ENCODE data around the gene HOXB3. TPM values are rescaled to one million over a fixed set of nuclear protein-coding genes. Genes with fewer than 3 reads are reported as not detected.

HOXB3 gene
- total RNA-seq, 2 donors from 2014 or later = 3.1 to 5.4 TPM

DNA sequence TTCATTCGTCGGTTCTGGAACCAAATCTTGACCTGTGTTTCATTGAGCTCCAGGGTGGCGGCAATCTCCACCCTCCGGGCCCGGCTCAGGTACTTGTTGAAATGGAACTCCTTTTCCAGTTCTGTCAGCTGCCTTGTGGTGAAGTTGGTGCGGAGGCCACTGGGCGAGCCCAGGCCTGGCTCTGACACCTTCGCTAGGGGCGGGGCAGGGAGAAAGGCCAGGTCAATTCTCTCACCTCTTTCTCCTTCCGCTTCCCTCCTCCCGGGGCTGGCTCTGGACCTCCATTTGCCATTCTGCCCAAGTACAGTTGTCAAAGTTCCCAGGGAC lies 60.4 kb downstream of the HOXB3 start:
- Mint-ChIP-seq H3K36me3 (ENCODE audit: low read depth) (no peaks in the 10 kb centered on the region), H3K27me3 (peaks cover 16% of the 10 kb centered on the region), H3K4me3 (no peak overlapping the region), H3K9me3 (no peaks in the 10 kb centered on the region), H3K27ac (no peak overlapping the region), H3K4me1 (no peaks in the 10 kb centered on the region)
- ATAC-seq (replicated peaks) = no peak

DNA sequence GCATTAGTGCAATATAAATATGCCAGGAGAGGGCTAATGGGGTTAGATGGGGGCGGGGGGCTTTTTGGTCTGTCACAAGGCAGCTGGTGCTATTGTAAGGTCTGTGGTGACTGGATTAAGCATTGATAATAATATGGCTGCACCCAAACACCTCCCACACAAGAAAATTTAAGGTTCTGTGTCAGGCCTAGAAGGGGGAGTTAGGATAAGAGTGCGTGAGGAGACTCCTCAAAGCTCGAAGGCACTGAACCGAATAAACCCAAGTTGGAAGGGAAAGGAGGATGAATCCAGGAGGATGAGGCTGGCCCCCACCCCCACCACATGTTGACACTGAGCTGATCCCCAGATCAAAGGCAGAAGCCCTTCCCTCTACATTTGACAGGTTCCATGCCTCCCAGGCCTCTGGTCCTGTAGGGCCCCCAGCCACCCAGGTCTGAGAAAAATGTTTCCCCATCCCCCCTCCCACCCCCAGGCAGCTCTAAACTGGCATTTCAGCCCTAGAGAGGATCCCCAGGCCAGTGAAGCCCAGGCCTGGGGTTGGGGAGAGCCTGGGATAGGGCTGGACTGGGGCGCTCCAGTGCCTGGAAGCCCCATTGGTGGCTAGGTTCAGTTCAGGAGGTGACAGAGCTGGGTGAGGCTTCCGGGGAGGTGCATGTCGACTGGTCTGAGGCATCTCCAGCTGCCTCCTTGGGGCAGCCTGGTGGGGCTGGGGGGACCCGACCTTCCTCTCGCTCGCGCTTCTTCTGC lies 60.9 kb downstream of the HOXB3 start:
- Mint-ChIP-seq H3K36me3 (ENCODE audit: low read depth) (no peaks in the 10 kb centered on the region), H3K27me3 (peaks cover 18% of the 10 kb centered on the region), H3K9me3 (no peaks in the 10 kb centered on the region), H3K4me3 (no peak overlapping the region), H3K4me1 (no peaks in the 10 kb centered on the region), H3K27ac (no peak overlapping the region)
- ATAC-seq (replicated peaks) = no peak

DNA sequence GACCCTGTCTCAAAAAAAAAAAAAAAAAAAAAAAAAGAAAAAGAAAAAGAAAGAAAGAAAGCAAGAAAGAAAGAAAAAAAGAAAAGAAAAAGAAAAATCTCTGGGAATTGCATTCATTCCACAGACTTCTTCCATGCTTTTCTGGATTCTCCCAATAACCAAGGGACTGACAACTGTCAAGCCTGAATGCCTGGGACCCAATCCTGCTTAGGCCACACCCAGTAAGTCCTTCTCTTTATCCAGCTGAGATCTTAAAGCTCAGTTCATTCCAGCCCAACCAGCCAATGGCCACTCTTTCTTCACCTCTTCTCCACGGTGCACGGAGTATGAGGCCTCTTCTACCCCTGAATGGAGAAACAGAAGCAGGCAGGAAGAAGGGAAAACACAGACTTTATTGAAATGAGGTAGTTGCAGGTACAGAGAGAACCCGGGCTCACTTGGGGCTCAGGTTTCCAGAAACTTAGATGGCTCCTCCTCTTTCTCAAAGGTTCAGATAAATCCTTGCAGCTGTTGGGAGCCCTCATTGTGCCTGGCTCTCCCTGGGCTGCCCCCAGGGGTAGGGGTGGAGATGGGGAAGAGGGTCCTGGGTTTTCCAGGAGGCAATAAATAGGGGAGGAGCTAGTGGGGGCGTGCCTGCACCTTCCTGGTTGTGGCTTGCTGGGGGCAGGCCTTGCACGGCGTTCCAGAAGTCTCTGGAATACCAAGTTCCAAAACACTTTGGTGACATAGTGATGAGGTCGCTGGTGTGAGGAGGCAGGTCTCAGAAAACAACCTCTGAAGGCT lies 61.7 kb downstream of the HOXB3 start:
- Mint-ChIP-seq H3K9me3 (no peaks in the 10 kb centered on the region), H3K36me3 (ENCODE audit: low read depth) (no peaks in the 10 kb centered on the region), H3K27ac (peak overlapping the region; percentile 28), H3K4me1 (no peaks in the 10 kb centered on the region), H3K4me3 (no peak overlapping the region), H3K27me3 (peaks cover 23% of the 10 kb centered on the region)
- no peak for ATAC-seq (replicated peaks)

DNA sequence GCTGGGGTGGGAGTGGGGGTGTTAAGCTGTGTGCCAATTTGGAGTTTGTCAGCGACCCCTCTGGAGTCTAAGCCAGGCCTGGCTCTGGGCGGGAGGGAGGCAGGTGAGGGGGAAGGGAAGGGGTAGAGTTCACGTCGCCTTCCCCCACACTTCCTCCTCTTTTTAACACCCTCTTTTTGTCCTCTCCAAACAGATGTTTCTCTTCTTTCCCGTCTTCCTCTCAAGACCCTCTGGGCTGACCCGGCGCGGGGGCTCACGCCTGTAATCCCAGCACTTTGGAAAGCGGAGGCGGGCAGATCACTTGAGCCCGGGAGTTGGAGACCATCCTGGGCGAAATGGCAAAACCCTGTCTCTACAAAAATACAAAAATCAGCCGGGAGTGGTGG lies 62.5 kb downstream of the HOXB3 start:
- H3K27me3 Mint-ChIP-seq = peaks cover 27% of the 10 kb centered on the region
- no peak for ATAC-seq (replicated peaks)
- H3K36me3 Mint-ChIP-seq (ENCODE audit: low read depth) = no peaks in the 10 kb centered on the region

DNA sequence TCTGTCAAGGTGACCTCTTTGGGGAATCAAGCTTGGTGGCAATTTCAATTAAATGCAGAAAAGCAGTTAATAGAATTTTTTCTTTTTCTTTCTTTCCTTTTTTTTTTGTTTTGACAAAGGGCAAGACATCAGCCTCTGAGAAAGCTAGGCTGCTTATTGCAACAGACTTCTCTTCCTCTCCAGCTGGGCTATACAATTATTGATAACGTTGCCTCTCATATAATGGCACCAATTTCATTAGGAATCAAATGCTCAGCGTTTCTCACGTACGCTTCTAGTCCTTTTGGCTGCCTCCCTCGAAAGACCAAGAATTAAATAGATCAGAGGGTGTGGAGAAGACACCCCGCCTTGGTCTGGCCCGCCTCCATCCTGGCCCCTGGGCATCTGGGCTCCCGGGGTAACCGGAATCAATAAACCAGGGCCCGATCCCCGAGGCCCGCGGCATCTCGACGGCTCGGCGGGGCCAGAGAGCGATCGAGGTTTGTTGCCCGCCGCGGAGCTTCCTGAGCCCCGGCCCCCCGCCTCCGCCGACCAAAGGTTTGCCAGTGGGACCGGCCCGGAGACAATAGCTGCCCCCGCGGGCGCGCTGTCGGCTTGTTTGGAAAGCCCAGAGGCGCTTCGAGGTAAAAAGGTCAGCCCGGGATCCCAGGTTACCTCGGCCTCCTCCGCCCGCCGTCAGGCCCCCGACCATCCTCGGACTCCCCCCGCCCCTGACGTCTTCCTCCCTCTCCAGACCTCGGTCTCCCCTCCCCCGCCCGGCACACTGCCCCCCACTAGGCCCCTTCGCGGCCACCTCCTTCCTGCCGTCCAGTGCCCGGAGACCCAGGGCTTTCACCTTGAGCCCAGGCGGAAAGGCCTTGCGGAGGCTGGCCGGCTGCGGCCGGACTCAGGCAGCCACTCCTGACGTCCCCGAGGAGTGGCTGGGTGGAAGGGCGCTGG lies 63.2 kb downstream of the HOXB3 start:
- no peaks in the 10 kb centered on the region for H3K4me1 Mint-ChIP-seq
- no peaks in the 10 kb centered on the region for H3K36me3 Mint-ChIP-seq (ENCODE audit: low read depth)
- H3K27ac Mint-ChIP-seq = no peak overlapping the region
- no peak overlapping the region for H3K4me3 Mint-ChIP-seq
- peaks cover 30% of the 10 kb centered on the region for H3K27me3 Mint-ChIP-seq
- ATAC-seq (replicated peaks) = no peak
- H3K9me3 Mint-ChIP-seq = no peaks in the 10 kb centered on the region

More for the DNA sequence above, 62.5 kb downstream of the HOXB3 start:
- Mint-ChIP-seq H3K9me3 (no peaks in the 10 kb centered on the region), H3K4me1 (no peaks in the 10 kb centered on the region), H3K4me3 (no peak overlapping the region), H3K27ac (no peak overlapping the region)

DNA sequence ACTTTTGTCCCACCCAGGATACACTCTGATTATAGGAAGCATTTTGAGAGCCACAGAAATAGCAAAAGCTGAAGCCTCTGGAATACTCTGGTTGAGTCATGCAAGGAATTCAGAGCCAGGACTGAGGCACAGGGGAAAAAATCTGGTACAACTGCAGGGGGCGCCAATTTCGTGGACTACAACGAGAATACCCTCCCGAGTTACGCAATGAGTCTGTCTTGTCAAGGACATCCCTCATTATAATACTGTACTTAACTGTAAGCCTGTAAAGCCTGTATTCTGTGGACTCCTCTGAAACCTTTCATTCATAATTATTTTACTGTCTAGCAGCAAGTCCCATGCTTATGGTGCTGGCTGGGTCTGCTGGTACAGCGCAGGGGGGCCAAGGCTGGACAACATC lies 67.0 kb downstream of the HOXB3 start:
- Mint-ChIP-seq H3K4me3 (no peak overlapping the region), H3K4me1 (no peaks in the 10 kb centered on the region), H3K27me3 (peaks cover 39% of the 10 kb centered on the region), H3K9me3 (no peaks in the 10 kb centered on the region), H3K27ac (no peak overlapping the region), H3K36me3 (ENCODE audit: low read depth) (no peaks in the 10 kb centered on the region)
- no peak for ATAC-seq (replicated peaks)

DNA sequence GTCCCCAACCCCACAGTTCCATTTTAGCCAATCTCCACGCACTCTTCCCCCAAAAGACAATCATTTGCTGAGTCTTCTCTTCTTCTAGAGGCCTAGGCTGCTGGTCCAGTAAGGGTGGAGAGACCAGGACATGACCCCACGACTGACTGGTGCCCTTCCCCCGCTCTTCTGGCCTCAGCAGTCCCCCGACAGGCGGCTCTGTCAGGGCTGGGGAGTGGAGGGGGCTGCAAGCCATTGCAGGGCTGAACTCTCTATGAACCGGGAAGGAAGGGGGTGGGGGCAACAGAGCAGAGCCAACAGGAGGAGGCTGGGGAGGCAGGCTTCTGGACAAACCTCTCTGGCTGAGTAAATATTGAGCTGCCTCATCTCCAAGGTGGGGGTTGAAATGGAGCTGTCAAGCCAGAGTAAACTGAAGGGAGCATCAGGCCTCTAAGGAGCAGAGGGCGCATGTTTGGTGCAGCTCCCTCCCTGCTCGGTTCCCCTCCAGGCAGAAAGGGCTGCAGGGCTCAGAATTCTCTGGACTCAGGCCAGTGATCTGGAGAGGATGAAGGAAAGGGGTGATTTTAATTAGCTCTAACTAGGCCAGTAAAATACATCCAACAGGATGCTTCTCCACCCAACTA lies 67.9 kb downstream of the HOXB3 start:
- no peaks in the 10 kb centered on the region for H3K9me3 Mint-ChIP-seq
- no peaks in the 10 kb centered on the region for H3K4me1 Mint-ChIP-seq
- no peak overlapping the region for H3K27ac Mint-ChIP-seq
- no peak overlapping the region for H3K4me3 Mint-ChIP-seq
- no peaks in the 10 kb centered on the region for H3K36me3 Mint-ChIP-seq (ENCODE audit: low read depth)
- ATAC-seq (replicated peaks) = no peak
- H3K27me3 Mint-ChIP-seq = peaks cover 39% of the 10 kb centered on the region

DNA sequence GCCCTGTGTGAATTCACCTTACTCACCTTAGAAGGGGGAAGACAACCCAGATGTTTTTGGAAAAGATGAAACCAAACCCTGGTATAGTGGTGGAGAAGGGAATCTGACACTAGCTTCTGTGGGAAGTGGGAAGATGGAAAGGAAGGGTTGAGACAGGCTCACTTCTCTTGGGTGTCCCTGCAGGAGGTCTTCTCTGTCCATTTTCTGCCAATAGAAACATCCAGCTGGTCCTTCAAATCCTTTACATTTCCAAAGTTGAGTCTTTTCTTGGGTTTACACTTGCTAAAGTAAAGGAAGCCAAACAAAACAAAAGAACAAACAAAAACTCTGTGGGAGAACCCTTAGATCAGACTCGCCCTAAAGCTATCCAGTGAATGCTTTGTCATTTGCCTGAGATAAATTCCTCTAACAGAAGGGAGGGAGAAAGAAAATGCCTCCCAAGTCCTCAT lies 69.4 kb downstream of the HOXB3 start:
- Mint-ChIP-seq H3K4me1 (no peaks in the 10 kb centered on the region), H3K9me3 (no peaks in the 10 kb centered on the region), H3K27ac (no peak overlapping the region), H3K36me3 (ENCODE audit: low read depth) (no peaks in the 10 kb centered on the region), H3K4me3 (no peak overlapping the region), H3K27me3 (peaks cover 35% of the 10 kb centered on the region)
- ATAC-seq (replicated peaks) = no peak

DNA sequence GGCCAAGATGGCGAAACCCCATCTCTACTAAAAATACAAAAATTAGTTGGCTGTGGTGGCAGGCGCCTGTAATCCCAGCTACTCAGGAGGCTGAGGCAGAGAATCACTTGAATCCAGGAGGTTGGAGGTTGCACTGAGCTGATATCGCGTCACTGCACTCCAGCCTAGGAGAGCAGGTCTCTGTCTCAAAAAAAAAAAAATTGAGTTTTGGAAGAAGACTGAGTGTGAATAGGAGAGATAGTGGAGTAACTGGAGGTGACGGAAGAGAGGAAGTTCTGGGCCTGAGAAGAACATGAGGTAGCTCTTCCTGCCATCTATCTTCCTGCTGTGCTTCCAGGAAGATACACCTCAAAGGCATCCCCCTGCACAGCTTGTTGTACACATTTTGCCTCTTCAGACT lies 70.6 kb downstream of the HOXB3 start:
- Mint-ChIP-seq H3K4me3 (no peak overlapping the region), H3K27ac (no peak overlapping the region), H3K27me3 (peaks cover 34% of the 10 kb centered on the region)

DNA sequence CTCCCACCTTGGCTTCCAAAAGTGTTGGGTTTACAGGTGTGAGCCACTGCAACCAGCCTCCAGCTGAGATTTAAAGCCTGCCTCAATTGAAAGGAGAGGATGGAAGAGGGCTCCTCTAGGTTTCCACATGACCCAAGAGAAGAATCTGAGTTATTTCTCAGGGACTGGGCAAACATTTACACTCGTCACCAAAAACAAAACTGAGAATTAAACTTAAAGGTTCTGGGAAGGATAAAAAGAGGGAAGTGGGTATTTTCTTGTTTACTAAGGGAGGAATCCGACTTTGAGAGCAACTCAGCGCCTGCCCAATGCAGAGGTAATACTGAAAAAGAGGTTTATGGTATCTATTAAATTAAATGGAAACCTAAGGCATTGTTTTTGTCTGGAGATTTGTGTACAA lies 72.6 kb downstream of the HOXB3 start:
- H3K27ac Mint-ChIP-seq = no peak overlapping the region
- H3K36me3 Mint-ChIP-seq (ENCODE audit: low read depth) = no peaks in the 10 kb centered on the region
- H3K4me1 Mint-ChIP-seq = peaks cover 12% of the 10 kb centered on the region
- no peak overlapping the region for H3K4me3 Mint-ChIP-seq
- no peak for ATAC-seq (replicated peaks)
- H3K27me3 Mint-ChIP-seq = peaks cover 26% of the 10 kb centered on the region
- no peaks in the 10 kb centered on the region for H3K9me3 Mint-ChIP-seq

More for the DNA sequence above, 70.6 kb downstream of the HOXB3 start:
- no peak for ATAC-seq (replicated peaks)
- H3K9me3 Mint-ChIP-seq = no peaks in the 10 kb centered on the region
- no peaks in the 10 kb centered on the region for H3K4me1 Mint-ChIP-seq
- no peaks in the 10 kb centered on the region for H3K36me3 Mint-ChIP-seq (ENCODE audit: low read depth)

DNA sequence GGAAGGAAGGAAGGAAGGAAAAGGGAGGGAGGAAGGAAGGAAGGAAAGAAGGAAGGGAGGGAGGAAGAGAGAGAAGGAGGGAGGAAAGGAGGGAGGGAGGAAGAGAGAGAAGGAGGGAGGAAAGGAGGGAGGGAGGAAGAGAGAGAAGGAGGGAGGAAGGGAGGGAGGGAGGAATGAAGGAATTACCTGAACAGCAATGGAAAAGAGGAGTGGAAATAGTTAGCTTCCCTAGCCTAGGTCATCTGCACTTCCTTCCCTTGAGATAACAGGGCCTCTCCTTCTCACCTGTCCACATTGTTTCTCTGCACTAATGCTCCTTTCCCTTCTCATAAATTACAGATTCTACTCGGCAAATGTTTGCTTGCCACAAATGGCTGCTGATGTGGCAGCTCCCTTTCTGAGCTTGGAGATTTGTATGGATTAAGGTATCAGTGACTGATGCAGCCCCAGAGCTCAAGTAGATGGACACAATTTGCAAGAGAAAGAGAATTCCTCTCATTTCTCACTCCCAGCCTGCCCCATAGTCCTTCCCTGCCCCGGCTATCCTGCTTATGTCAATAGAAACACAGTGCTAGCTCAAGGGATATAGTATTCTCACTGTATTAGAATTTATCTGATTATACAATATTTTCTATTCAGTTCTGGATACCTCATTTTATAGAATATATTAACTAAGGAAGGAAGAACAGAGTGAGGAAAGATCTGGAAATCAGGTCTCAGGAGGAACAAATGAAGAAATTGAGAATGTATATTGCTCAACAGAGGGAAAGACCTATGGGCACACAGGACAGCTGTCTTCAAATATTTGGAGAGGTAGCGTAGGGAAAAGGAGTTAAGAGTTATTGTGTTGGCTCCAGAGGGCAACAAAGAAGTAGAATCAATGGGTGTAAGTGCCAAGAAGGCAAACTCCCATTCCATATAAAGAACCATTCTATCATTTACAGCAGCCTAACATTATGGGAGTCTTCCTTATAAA lies 73.8 kb downstream of the HOXB3 start:
- ATAC-seq (replicated peaks) = no peak
- Mint-ChIP-seq H3K4me1 (peaks cover 12% of the 10 kb centered on the region), H3K36me3 (ENCODE audit: low read depth) (no peaks in the 10 kb centered on the region), H3K27ac (no peak overlapping the region), H3K9me3 (no peaks in the 10 kb centered on the region), H3K4me3 (no peak overlapping the region), H3K27me3 (peaks cover 20% of the 10 kb centered on the region)

DNA sequence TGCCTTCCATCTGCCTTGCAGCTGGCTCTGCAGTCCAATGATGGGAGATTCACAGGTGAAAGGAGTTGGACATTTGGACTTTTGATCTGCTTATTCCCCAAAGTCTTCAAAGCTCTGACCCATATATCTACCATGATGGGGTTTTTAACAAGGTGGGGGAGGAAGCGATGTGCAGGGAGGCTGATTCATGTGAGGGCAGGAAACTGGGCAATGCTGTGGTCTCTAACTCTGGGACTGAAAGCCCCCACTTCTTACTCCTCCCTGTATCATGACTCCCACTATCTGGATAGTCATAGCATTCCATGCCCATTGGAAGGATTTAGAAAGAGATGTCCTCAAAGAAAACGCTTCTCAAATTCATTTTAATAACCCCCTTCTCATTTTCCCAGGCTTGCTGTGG lies 75.6 kb downstream of the HOXB3 start:
- no peaks in the 10 kb centered on the region for H3K36me3 Mint-ChIP-seq (ENCODE audit: low read depth)
- ATAC-seq (replicated peaks) = no peak
- H3K27ac Mint-ChIP-seq = peak overlapping the region; percentile 33
- peaks cover 20% of the 10 kb centered on the region for H3K4me1 Mint-ChIP-seq
- H3K4me3 Mint-ChIP-seq = no peak overlapping the region
- H3K9me3 Mint-ChIP-seq = no peaks in the 10 kb centered on the region
- H3K27me3 Mint-ChIP-seq = peaks cover 13% of the 10 kb centered on the region

DNA sequence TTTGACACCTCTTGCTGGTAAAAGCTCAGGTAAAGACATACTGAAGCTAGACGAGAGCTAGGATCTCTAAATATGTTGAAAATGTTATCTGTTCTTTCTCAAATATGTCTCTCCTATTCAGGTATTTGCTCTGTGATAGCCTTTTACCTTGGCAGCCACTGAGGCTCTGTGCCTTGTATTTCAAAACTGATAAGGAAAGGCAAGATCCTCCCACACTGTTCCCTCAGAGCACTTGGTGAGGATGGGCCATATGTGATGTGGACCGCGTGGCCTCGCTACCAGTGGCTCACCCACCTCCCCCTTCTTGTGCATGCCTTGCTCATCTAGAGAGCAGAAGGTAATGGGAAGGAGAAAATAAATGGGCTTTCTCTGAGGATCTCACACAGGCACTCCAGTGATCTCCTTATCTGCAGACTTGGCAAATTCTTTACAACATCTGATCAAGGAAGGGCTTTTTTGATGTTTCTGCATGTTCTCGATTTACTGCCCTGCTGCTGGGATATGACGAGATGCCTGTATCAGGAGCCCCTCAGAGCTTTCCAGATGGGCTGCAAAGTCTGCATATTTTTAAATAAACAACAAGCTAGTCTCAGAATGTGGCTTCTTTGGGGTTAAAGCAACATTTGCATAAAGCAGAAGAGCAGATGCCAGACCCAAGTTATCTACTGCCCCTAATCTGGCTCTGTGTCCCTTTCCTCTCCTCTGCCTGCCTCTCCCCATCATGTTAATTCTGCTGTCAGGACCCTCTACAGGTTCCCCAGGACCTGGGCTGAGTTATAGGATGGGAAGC lies 76.2 kb downstream of the HOXB3 start:
- H3K9me3 Mint-ChIP-seq = no peaks in the 10 kb centered on the region
- no peak for ATAC-seq (replicated peaks)
- no peaks in the 10 kb centered on the region for H3K36me3 Mint-ChIP-seq (ENCODE audit: low read depth)
- peaks cover 13% of the 10 kb centered on the region for H3K27me3 Mint-ChIP-seq
- peaks cover 20% of the 10 kb centered on the region for H3K4me1 Mint-ChIP-seq
- H3K27ac Mint-ChIP-seq = peak overlapping the region; percentile 33
- H3K4me3 Mint-ChIP-seq = peak overlapping the region; percentile 59

Data from activated T-helper 17 cell treated with anti-CD3 and anti-CD28 coated beads, Interleukin-2, amount 50 U/mL, for 72 hours (primary cell).